ENCODE measurements around the gene TTC13. TPM values are rescaled to one million over a fixed set of nuclear protein-coding genes. Genes with fewer than 3 reads are reported as not detected.

The TTC13 gene
- total RNA-seq, 1 experiment from 2014 or later = 4.4 TPM

DNA sequence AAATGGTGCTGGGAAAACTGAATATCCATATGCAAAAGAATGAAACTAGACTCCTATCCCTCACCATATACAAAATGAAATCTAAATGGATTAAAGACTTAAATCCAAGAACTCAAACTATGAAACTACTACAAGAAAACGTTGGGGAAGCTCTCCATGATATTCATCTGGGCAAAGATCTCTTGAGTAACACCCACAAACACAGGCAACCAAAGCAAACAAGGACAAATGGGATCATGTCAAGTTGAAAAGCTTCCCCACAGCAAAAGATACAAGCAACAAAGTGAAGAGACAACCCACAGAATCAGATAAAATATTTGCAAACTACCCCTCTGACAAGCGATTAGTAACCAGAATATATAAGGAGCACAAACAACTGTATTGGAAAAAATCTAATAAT is 13.8 kb downstream of the TTC13 start:
- no peak overlapping the region for H3K27ac Mint-ChIP-seq
- no peak for ATAC-seq
- H3K4me3 Mint-ChIP-seq = no peak overlapping the region
- H3K4me1 Mint-ChIP-seq = no peaks in the 10 kb centered on the region
- ChIA-PET CTCF (no interaction called here), POLR2A (no interaction called here)
- H3K36me3 Mint-ChIP-seq = no peaks in the 10 kb centered on the region
- H3K9me3 Mint-ChIP-seq = no peaks in the 10 kb centered on the region
- no peak for TF ChIP-seq NR2C2 (CRISPR knock-in tag; IDR thresholded peaks at IDR 0.05)
- TF ChIP-seq ZNF425 (CRISPR knock-in tag; conservative IDR thresholded peaks at IDR 0.05) = no peak
- no peak for TF ChIP-seq E2F4 (CRISPR knock-in tag; IDR thresholded peaks at IDR 0.05; ENCODE audit: borderline replicate concordance, low read depth)
- TF ChIP-seq EMX1 (CRISPR knock-in tag; IDR thresholded peaks at IDR 0.05) = no peak
- TF ChIP-seq CTCF (IDR thresholded peaks at IDR 0.05) = no peak
- no peak for TF ChIP-seq ELF4 (CRISPR knock-in tag; IDR thresholded peaks at IDR 0.05; ENCODE audit: low read depth)
- no peak for TF ChIP-seq ATF6 (CRISPR knock-in tag; IDR thresholded peaks at IDR 0.05)
- TF ChIP-seq ZNF423 (CRISPR knock-in tag; IDR thresholded peaks at IDR 0.05) = no peak
- no peak for TF ChIP-seq SP1 (CRISPR knock-in tag; conservative IDR thresholded peaks at IDR 0.05)
- TF ChIP-seq ZNF138 (CRISPR knock-in tag; conservative IDR thresholded peaks at IDR 0.05) = no peak
- TF ChIP-seq, protein P1, sequence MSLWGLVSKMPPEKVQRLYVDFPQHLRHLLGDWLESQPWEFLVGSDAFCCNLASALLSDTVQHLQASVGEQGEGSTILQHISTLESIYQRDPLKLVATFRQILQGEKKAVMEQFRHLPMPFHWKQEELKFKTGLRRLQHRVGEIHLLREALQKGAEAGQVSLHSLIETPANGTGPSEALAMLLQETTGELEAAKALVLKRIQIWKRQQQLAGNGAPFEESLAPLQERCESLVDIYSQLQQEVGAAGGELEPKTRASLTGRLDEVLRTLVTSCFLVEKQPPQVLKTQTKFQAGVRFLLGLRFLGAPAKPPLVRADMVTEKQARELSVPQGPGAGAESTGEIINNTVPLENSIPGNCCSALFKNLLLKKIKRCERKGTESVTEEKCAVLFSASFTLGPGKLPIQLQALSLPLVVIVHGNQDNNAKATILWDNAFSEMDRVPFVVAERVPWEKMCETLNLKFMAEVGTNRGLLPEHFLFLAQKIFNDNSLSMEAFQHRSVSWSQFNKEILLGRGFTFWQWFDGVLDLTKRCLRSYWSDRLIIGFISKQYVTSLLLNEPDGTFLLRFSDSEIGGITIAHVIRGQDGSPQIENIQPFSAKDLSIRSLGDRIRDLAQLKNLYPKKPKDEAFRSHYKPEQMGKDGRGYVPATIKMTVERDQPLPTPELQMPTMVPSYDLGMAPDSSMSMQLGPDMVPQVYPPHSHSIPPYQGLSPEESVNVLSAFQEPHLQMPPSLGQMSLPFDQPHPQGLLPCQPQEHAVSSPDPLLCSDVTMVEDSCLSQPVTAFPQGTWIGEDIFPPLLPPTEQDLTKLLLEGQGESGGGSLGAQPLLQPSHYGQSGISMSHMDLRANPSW (CRISPR knock-in tag; conservative IDR thresholded peaks at IDR 0.05; ENCODE audit: low read depth) = no peak
- H3K27me3 Mint-ChIP-seq (ENCODE audit: low read depth) = peaks cover 5% of the 10 kb centered on the region
- DNase-seq (ENCODE audit: low spot score) = no peak

- Mint-ChIP-seq H3K27ac (no peak overlapping the region), H3K4me3 (no peak overlapping the region), H3K9me3 (no peaks in the 10 kb centered on the region), H3K36me3 (no peaks in the 10 kb centered on the region), H3K27me3 (ENCODE audit: low read depth) (no peaks in the 10 kb centered on the region; the same call in 1 of the 2 replicates), H3K4me1 (no peaks in the 10 kb centered on the region)
- CTCF ChIA-PET = interaction anchor here (1.0 kb wide), 1 partner anchor 11 kb away, joined by 3 read pairs; no protein-coding TSS in a partner anchor
- no peak for ATAC-seq
- TF ChIP-seq, protein P1 (CRISPR knock-in tag; conservative IDR thresholded peaks at IDR 0.05; ENCODE audit: low read depth) = no peak
- TF ChIP-seq ZNF263 (CRISPR knock-in tag; IDR thresholded peaks at IDR 0.05; ENCODE audit: low read depth) (no peak), PRRX2 (CRISPR knock-in tag; IDR thresholded peaks at IDR 0.05) (no peak), NR3C1 (CRISPR knock-in tag; conservative IDR thresholded peaks at IDR 0.05; ENCODE audit: low read depth) (no peak), ERG (CRISPR knock-in tag; IDR thresholded peaks at IDR 0.05) (no peak), ZNF317 (CRISPR knock-in tag; IDR thresholded peaks at IDR 0.05; ENCODE audit: borderline replicate concordance, low read depth) (no peak), ZNF219 (CRISPR knock-in tag; IDR thresholded peaks at IDR 0.05; ENCODE audit: borderline replicate concordance) (no peak), E2F4 (CRISPR knock-in tag; IDR thresholded peaks at IDR 0.05; ENCODE audit: borderline replicate concordance, low read depth) (no peak), FOXP1 (CRISPR knock-in tag; IDR thresholded peaks at IDR 0.05; ENCODE audit: borderline replicate concordance) (no peak), NR1H2 (CRISPR knock-in tag; IDR thresholded peaks at IDR 0.05) (no peak), SMAD4 (CRISPR knock-in tag; IDR thresholded peaks at IDR 0.05) (no peak)
- POLR2A ChIA-PET = no interaction called here
- DNase-seq (ENCODE audit: low spot score) = no peak
Measured at GRCh38 chr1:230958370-230958769, 20.3 kb downstream of the TTC13 start.
